HCT116 (cell line): ENCODE data around the gene SPTY2D1.

Source experiments
- ATF3 ChIP-seq: IDR thresholded peaks from 2 replicates; pipeline ENCODE4 v1.6.1; 2012
- CBX3 ChIP-seq: IDR thresholded peaks from 2 replicates; pipeline ENCODE4 v1.6.1; 2012; ENCODE audit warnings: low read depth
- CTCF ChIP-seq, 3 experiments: fragments of 200-600 bp in 1 of 3; sonication (generic) in 1 of 3; IDR thresholded peaks in 2 of 3; conservative IDR thresholded peaks in 1 of 3; 2 replicates each; pipeline ENCODE4 v1.5.1; 2012 to 2017; ENCODE audit warnings: low read depth in 2 of 3, low read length in 2 of 3, antibody characterized with exemption in 1 of 3, borderline replicate concordance in 1 of 3, control low read depth in 1 of 3, mild to moderate bottlenecking in 1 of 3, mixed read lengths in 1 of 3, mixed run types in 1 of 3, moderate library complexity in 1 of 3; ENCODE audit not compliant: insufficient read depth in 1 of 3
- EGR1 ChIP-seq: IDR thresholded peaks from 2 replicates; pipeline ENCODE4 v1.6.1; 2012; ENCODE audit warnings: low read depth
- JUND ChIP-seq: IDR thresholded peaks from 2 replicates; pipeline ENCODE4 v1.6.1; 2012
- MAX ChIP-seq: IDR thresholded peaks from 2 replicates; pipeline ENCODE4 v1.6.1; 2012
- POLR2A ChIP-seq: IDR thresholded peaks from 2 replicates; pipeline ENCODE4 v1.7.0; 2011; ENCODE audit warnings: borderline replicate concordance; ENCODE audit not compliant: insufficient read depth, insufficient read length; ENCODE audit errors: extremely low read depth
- POLR2AphosphoS5 ChIP-seq: IDR thresholded peaks from 2 replicates; pipeline ENCODE4 v1.6.1; 2011; ENCODE audit warnings: mild to moderate bottlenecking, low read depth, low read length, moderate library complexity
- RAD21 ChIP-seq: IDR thresholded peaks from 2 replicates; pipeline ENCODE4 v1.6.1; 2012; ENCODE audit warnings: low read depth, mild to moderate bottlenecking
- REST ChIP-seq: IDR thresholded peaks from 2 replicates; pipeline ENCODE4 v1.6.1; 2012; ENCODE audit warnings: low read depth
- SIN3A ChIP-seq: IDR thresholded peaks from 2 replicates; pipeline ENCODE4 v1.6.1; 2012; ENCODE audit warnings: low read depth
- SRF ChIP-seq: IDR thresholded peaks from 2 replicates; pipeline ENCODE4 v1.6.1; 2012; ENCODE audit warnings: low read depth
- TCF7L2 ChIP-seq: IDR thresholded peaks from 2 replicates; pipeline ENCODE4 v1.7.0; 2011; ENCODE audit warnings: borderline replicate concordance, inconsistent platforms; ENCODE audit not compliant: insufficient read depth, insufficient read length; ENCODE audit errors: extremely low read depth
- YY1 ChIP-seq: IDR thresholded peaks from 2 replicates; pipeline ENCODE4 v1.6.1; 2011; ENCODE audit warnings: low read length, low read depth, moderate library complexity, mild to moderate bottlenecking; ENCODE audit not compliant: insufficient replicate concordance; ENCODE audit errors: extremely low read depth

GRCh38 chr11:18671246-18671645 is 37.1 kb upstream of the SPTY2D1 start:
- TF ChIP-seq POLR2A (no peak), CTCF (IDR thresholded peaks at IDR 0.05 in 2 of 3, conservative IDR thresholded peaks at IDR 0.05 in 1 of 3; ENCODE audit: borderline replicate concordance in 1 of 3, insufficient read depth in 1 of 3, low read depth in 2 of 3, low read length in 2 of 3) (no peak), MAX (no peak), REST (no peak), YY1 (no peak), RAD21 (no peak), SIN3A (no peak), POLR2AphosphoS5 (no peak), TCF7L2 (no peak), EGR1 (no peak), JUND (no peak), CBX3 (no peak), SRF (no peak), ATF3 (no peak)
